Esophagus muscularis mucosa (tissue), 4 donors: ENCODE data around the gene IQGAP2. TPM values are rescaled to one million over a fixed set of nuclear protein-coding genes. Genes with fewer than 3 reads are reported as not detected.

Experiments used
- DNase-seq: peaks from one replicate; pipeline ENCODE4 v3.0.0-alpha.2; 2017; ENCODE audit errors: extremely low spot score
- H3K27ac ChIP-seq, 4 donors: fragments of 200-600 bp; sonication (generic); replicated peaks in 1 of 4; 1 replicate in 3 of 4; 2 replicates in 1 of 4; pipeline ENCODE4 v1.5.1; 2016 to 2019; ENCODE audit warnings: mild to moderate bottlenecking in 1 of 4
- H3K27me3 ChIP-seq, 4 donors: fragments of 200-600 bp; sonication (generic); one replicate each; pipeline versions ENCODE4 v1.5.1 to v1.6.0; 2016 to 2019
- H3K36me3 ChIP-seq, 4 donors: fragments of 200-600 bp; sonication (generic); one replicate each; pipeline ENCODE4 v1.5.1; 2016 to 2019
- H3K4me1 ChIP-seq, 4 donors: fragments of 200-600 bp; sonication (generic); one replicate each; pipeline ENCODE4 v1.5.1; 2016 to 2019
- H3K4me3 ChIP-seq, 4 donors: fragments of 200-600 bp; sonication (generic); 1 replicate in 2 of 4; 2 replicates in 2 of 4; pipeline ENCODE4 v1.5.1; 2016 to 2019; ENCODE audit warnings: mild to moderate bottlenecking in 4 of 4, moderate library complexity in 1 of 4
- H3K9me3 ChIP-seq, 4 donors: fragments of 200-600 bp; sonication (generic); 1 replicate in 3 of 4; 2 replicates in 1 of 4; pipeline ENCODE4 v1.5.1; 2016 to 2019
- CTCF ChIP-seq, 3 experiments: fragments of 200-600 bp in 2 of 3; fragments of 450-650 bp in 1 of 3; sonication (generic) in 2 of 3; IDR thresholded peaks; one replicate each; pipeline ENCODE4 v1.5.1; 2017 to 2019; ENCODE audit warnings: antibody characterized with exemption in 3 of 3, mild to moderate bottlenecking in 2 of 3, moderate library complexity in 1 of 3
- EP300 ChIP-seq: sonication (generic); formaldehyde crosslinking; IDR thresholded peaks from one replicate; pipeline ENCODE4 v1.6.1; 2017; ENCODE audit warnings: antibody characterized with exemption
- POLR2A ChIP-seq: fragments of 450-650 bp; IDR thresholded peaks from one replicate; pipeline ENCODE4 v1.6.1; 2017; ENCODE audit warnings: antibody characterized with exemption, moderate library complexity, mild to moderate bottlenecking, low read depth
- POLR2AphosphoS5 ChIP-seq, 2 donors: sonication (generic); formaldehyde crosslinking; IDR thresholded peaks; one replicate each; pipeline ENCODE4 v1.6.1; 2017; ENCODE audit warnings: antibody characterized with exemption in 2 of 2
- WGBS: methylation state at CpG from one replicate; pipeline ENCODE4 v1.1.5; 2018; 5-methylcytosine and 5-hydroxymethylcytosine counted together
- intact Hi-C: fragments of 100-400 bp; cut with DNase I; formaldehyde crosslinking; loops from one replicate; pipeline ENCODE4 v1.15.1; 2023
- total RNA-seq, 4 donors: library from RNA; depleted of rRNA; stranded (reverse); fragments of >200 nt; gene quantifications; one replicate each; pipeline versions ENCODE4 v1.1.0 to v1.2.1, GENCODE V29; 2016

IQGAP2 gene
- total RNA-seq, 4 donors from 2014 or later, result 14.9 to 30.7 (median 20.8) TPM

DNA sequence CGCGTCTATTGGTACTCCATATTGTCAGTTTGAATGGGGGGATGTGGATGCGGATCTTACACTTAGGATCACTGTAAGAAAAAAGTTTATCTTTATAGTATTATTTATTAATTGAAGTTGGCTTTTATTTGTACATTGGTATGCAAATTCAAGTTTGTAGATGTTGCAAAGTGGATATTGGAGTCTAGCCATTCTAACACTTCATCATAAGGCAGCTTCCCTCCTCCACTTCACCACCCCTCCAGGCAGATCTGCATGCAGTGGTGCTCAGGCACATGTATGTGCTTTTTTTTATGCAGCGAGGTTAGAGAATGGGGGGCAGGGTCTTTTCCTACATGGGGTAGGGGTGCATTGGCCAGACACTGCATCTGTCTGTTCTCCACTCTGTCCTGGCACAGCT lies 84.3 kb downstream of the IQGAP2 start:
- 97% methylated on average over 4 of the region's 4 CpGs for WGBS
- intact Hi-C loops, result no loop called here
- H3K4me1 ChIP-seq, result no peaks in the 10 kb centered on the region

GRCh38 chr5:76487821-76488220 lies 84.7 kb downstream of the IQGAP2 start:
- WGBS, result 91% methylated on average over 1 of the region's 1 CpG
- intact Hi-C loops, result no loop called here

More for the DNA sequence above, 84.3 kb downstream of the IQGAP2 start:
- no peak overlapping the region for H3K27ac ChIP-seq
- no peak for DNase-seq
- no peaks in the 10 kb centered on the region for H3K9me3 ChIP-seq
- no peak overlapping the region for H3K4me3 ChIP-seq
- H3K36me3 ChIP-seq, result no peaks in the 10 kb centered on the region
- TF ChIP-seq EP300, result no peak
- no peak for TF ChIP-seq POLR2AphosphoS5 (IDR thresholded peaks at IDR 0.05)
- TF ChIP-seq POLR2A, result no peak
- TF ChIP-seq CTCF (IDR thresholded peaks at IDR 0.05), result no peak
- no peaks in the 10 kb centered on the region for H3K27me3 ChIP-seq

GRCh38 chr5:76488969-76489368 lies 85.9 kb downstream of the IQGAP2 start:
- no peak for DNase-seq
- H3K9me3 ChIP-seq, result no peaks in the 10 kb centered on the region
- TF ChIP-seq POLR2A (no peak), POLR2AphosphoS5 (IDR thresholded peaks at IDR 0.05) (no peak), CTCF (IDR thresholded peaks at IDR 0.05) (no peak), EP300 (no peak)
- WGBS, result 84% methylated on average over 6 of the region's 6 CpGs
- H3K36me3 ChIP-seq, result no peaks in the 10 kb centered on the region
- intact Hi-C loops, result no loop called here
- no peaks in the 10 kb centered on the region for H3K4me1 ChIP-seq
- H3K4me3 ChIP-seq, result no peak overlapping the region
- peaks cover 0 to 5% (median 0%) of the 10 kb centered on the region in 4 donors for H3K27me3 ChIP-seq
- H3K27ac ChIP-seq, result no peak overlapping the region

More at GRCh38 chr5:76487821-76488220, 84.7 kb downstream of the IQGAP2 start:
- H3K4me3 ChIP-seq, result no peak overlapping the region
- no peaks in the 10 kb centered on the region for H3K36me3 ChIP-seq
- H3K9me3 ChIP-seq, result no peaks in the 10 kb centered on the region
- no peak for DNase-seq
- H3K27me3 ChIP-seq, result peaks cover 0 to under 1% (median 0%) of the 10 kb centered on the region in 4 donors
- TF ChIP-seq POLR2A (no peak), POLR2AphosphoS5 (IDR thresholded peaks at IDR 0.05) (no peak), EP300 (no peak), CTCF (IDR thresholded peaks at IDR 0.05) (no peak)
- no peaks in the 10 kb centered on the region for H3K4me1 ChIP-seq
- no peak overlapping the region for H3K27ac ChIP-seq

DNA sequence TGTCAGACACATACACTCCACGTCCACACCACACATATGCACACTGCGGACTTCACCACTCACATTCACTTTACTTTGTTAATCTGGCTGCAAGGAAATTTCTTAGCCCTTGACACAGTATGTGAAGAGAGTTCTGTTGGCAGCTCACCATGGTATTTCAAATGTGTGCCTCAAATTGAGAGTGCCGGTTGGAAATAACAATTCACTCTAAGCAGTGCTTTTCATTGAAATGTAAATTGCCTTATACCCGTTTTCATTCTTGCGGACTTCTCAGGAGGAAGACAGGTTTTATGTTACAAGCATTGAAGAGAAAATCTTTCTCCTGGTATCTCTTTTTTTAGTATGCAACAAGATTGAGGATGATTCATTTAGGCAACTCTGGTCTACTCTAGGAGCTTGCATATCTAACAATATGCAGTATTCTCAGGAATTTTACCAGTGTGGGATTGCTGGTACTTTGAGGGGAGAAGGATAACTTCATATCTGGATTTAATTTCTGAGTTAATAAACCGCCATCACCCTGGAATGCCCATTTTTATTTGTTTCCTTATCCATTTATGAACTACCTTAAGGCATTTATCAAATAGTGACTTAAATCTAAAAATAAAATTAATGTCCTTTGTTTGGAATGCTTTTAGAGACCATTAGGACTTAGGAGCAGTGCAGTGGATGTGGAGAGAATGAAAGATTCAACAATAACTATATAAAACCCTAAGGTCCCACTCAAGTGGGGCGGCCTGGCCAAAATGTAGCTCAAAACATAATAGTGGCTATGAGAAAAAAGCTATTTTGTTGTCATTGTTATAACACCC lies 87.0 kb downstream of the IQGAP2 start:
- intact Hi-C loops, result no loop called here
- H3K27me3 ChIP-seq, result peaks cover 0 to 5% (median 0%) of the 10 kb centered on the region in 4 donors
- no peak for DNase-seq
- 77% methylated on average over 7 of the region's 7 CpGs for WGBS
- H3K4me3 ChIP-seq, result no peak overlapping the region
- H3K4me1 ChIP-seq, result no peaks in the 10 kb centered on the region
- no peaks in the 10 kb centered on the region for H3K36me3 ChIP-seq
- TF ChIP-seq EP300 (no peak), POLR2AphosphoS5 (IDR thresholded peaks at IDR 0.05) (no peak), POLR2A (no peak), CTCF (IDR thresholded peaks at IDR 0.05) (no peak)
- H3K9me3 ChIP-seq, result no peaks in the 10 kb centered on the region
- no peak overlapping the region for H3K27ac ChIP-seq
